M059J (cell line): ENCODE results near the gene KIAA0319L. TPM values are rescaled to one million over a fixed set of nuclear protein-coding genes. Genes with fewer than 3 reads are reported as not detected.
"Not testable (repeated sequence)": the region's sequence is repeated elsewhere in the genome, so short reads cannot be mapped to it uniquely, and the experiment has no call there.

ENCODE experiments used
- DNase-seq: peaks from one replicate; pipeline ENCODE4 v3.0.0-alpha.2; 2012; ENCODE audit warnings: low read depth
- total RNA-seq: library from RNA; depleted of rRNA; stranded (reverse); fragments of >200 nt; shearing (Covaris generic); gene quantifications from 2 replicates; pipeline ENCODE4 v1.2.3, GENCODE V29; 2014; rRNA removed

Gene KIAA0319L
- total RNA-seq = 33.7 and 38.9 TPM in 2 replicates

DNA sequence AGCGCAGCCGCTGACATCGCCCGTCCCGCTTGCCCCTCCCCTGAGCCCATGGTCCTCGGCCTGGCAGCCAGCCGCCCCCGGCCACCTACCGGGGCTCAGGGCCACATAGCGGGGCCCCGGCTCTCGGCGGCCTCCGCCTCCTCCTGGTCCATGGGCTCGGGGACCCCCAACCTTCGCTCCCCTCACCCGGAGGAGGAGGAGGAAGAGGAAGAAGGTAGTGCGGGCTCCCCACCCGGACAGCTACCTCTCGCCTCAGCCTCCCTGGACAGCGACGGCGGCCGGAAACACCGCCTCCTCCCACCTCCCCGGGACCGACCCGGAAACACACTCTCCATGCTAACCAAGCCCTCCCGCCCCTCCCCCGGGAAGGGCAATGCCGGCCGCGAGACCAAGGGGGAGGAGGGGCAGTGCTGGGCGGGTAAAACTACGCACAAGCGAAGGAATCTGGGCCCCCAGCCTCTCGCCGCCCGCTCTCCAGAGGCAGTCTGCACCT is at the start of gene KIAA0319L:
Gene KIAA0319L (minus strand): TSS at position 286 of the 493 bp plus-strand sequence. CDS start 2,912 bp downstream, outside the sequence.
- DNase-seq = peak; percentile 87

DNA sequence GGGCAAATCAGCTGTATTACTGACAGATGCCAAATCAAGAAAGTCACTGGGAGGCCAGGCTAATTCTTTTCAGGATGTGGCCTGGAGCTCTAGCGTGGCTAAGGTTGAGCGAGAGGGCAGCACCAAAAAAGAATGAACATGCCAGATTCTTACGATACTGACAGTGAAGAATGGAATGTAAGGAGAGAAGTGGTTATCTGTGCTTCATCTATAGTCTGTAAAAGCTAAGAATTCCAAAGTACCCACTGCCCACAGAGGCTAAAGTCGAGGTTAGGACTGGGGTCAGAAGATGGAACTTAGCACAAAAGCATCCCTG is 48.6 kb upstream of the KIAA0319L start:
- peak; percentile 90 for DNase-seq

DNA sequence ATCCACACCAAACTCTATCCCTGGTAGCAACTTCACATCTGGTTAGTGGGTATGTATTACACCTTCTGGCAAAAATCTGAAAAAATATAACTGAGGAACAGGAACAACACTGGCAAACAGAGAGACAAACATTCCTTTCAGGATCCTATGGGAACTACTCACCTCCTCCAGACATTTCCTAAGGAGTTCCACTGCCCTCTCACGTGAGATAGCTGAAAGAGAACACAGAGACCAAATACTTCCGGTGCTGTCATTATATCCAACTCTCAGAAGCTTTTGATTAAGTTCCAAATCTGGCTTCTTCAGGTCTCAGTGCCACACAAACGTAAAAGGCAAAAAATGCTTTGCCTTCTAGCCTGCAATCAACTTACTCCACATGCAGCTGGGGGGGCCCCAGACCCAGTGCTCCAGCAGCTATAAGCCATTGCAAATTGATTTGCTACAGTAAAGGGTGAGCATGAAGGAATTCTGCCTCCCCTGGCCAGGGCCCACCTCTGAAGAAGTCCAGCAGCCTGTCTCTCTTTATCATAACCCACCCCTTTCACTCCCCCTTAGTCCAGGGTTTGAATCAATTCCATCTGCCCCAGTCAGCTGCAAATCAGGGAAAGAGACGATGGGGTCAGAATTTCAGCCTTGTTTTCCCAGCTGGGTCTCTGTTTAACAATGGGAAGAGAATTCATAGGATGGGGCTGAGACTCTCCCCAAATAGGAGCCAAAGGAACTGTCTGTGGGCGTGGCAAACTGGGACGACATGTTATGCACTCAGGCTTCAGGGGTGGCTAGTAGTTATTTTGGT is 48.1 kb upstream of the KIAA0319L start:
- no peak for DNase-seq

DNA sequence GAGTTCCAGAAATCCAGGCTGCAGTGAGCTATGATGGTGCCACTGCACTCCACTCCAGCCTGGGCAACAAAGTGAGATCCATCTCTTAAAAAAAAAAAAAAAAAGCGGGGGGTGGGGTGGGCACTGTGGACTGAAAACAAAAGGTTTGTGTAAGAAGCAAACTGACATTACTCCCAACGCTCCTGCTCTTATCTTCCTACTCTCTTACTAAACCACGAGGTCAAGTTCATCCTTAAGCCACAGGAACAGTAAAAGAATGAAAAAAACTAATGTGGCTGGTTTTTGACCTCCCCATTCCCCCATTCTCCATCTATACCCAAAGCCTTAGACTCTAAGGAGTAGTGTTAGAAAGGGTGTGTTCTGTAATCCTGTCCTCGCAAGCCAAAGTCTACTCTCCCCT is 46.7 kb upstream of the KIAA0319L start:
- peak; percentile 40 for DNase-seq

DNA sequence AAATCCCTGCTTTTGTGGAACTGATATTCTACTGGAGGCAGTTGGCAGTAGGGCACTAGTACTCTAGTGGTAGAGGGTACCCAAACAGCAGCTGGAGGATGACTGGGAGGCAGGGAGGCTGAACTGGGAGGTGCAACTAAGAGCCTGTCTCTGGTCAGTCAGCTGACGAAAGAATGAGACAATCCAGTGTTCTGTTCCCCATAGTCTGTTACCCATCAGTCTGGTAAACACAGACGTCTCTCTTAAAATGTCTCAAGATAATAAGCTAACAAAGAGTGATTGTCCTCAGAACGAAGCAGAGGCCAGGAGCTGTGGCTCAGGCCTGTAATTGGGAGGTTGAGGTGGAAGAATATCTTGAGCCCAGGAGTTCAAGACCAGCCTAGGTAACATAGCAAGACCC is 46.3 kb upstream of the KIAA0319L start:
- no peak for DNase-seq

DNA sequence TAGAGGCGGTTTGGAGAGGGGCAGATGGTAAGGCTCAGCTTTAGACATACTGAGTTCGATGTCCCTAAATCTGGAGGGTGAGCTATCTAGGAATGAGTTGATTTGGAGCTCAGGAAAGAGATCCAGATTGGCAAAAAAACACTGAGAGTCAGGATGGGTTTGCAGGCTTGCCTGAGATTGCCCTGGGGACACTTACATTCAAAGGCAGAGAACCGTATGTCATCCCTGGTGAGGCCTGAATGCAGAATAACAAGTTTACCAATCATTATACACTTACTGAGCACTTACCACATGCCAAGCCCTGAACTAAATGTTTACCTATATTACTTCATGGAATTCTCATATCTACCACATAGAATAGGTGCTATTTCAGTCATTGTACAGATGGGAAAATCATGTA is 43.4 kb upstream of the KIAA0319L start:
- no peak for DNase-seq

DNA sequence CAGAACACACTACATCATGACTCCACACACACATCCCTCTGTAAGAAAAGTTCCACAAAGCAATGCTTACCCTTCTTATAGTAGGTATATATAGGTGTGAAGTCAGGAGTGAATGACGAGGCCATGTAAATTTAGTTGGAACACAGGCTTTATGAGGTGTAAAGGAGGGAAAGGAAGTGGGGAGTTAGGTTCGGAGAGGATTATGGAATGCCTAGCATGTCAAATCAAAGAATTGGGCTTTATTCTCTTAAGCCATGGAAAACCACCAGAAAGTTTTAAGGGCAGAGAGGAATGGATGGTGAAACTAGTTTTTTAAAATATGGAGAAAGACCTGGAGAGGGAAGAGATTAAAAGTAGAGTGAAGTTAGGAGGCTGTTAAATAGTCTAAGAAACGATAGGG is 42.2 kb upstream of the KIAA0319L start:
- DNase-seq = no peak

DNA sequence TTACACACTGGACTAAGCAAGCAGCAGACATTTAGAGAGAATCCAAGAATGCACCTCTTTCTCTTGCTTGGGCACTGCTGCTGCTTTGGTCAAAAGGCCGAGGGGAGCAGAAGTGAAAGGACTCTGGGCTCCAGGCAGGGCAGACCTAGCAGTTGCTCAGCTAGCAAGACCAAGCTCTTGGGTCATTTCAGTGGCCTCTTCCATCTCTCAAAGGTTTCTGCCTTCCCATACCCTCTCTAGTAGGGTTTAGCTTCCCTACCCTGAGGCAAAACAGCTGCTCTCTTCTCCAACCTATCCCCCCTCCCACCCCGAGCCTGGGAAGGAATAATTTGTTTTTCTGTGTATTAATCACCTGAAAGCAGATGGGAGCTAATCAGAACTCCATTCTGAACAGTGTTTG is 41.7 kb upstream of the KIAA0319L start:
- no peak for DNase-seq

DNA sequence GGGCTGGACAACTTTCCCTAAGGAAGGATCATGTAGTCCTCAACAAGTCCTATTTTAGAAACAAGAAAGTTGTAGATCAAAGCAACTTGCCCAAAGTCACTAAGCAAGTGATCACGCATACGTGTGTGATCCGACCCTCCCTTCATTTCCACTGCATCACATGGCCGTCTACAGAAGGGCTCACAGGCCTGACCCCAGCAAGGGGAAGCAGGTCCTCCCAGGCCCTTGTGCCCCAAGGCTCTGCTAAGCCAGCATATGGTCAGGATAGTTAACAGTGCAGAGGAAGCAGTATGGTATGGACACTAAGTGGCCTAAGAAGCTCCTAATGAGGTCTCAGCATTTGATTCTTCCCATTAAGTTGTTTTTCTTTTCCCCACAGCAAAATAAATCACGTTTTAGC is 40.7 kb upstream of the KIAA0319L start:
- no peak for DNase-seq

DNA sequence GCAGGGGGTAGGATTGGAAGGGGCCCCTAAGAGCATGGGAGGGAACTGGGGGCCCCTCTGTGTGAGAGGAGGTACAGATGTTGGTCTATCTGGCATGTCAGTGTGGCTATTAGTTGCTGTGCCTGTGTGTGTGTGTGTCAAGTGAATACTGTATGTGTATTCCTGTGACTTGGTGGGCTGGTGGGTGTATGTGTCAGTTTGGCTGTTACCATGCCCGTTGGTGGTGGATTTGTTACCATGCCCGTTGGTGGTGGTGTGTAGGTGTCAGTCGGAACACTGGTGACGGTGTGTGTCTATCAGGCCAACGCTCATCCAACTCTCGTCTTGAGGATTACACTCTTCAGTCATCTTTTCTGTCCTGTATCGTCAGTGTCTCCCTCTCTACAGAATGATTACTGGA is 38.5 kb upstream of the KIAA0319L start:
- DNase-seq = no peak

DNA sequence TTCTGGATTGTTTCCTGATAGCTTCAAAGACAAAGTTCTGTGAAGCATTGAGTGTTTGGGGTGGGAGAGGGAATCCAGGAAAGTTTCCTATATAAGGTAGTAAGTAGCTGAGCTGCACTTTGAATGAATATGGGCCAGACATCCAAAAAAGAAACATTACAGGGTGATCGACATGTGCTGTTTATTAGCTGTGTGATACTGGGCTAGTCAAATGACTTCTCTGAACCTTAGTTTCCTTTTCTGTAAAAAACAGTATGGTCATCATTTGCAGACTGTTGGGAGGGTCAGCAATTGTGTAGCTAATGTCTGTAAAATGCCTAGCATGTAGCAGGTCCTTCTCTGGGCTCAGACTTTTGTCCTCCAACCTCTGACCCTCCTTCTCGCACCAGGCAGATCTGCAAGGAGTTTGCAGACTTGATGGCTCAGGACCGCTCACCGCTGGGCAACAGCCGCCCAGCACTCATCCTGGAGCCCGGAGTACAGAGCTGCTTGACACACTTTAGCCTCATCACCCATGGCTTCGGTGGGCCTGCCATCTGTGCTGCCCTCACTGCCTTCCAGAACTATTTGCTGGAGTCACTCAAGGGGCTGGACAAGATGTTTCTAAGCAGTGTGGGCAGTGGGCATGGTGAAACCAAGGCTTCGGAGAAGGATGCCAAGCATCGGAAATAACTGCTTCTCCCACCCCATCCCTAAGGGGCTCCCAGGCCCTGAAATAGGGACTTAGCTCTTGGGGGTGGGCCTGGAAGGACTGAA is 37.0 kb upstream of the KIAA0319L start:
- no peak for DNase-seq

DNA sequence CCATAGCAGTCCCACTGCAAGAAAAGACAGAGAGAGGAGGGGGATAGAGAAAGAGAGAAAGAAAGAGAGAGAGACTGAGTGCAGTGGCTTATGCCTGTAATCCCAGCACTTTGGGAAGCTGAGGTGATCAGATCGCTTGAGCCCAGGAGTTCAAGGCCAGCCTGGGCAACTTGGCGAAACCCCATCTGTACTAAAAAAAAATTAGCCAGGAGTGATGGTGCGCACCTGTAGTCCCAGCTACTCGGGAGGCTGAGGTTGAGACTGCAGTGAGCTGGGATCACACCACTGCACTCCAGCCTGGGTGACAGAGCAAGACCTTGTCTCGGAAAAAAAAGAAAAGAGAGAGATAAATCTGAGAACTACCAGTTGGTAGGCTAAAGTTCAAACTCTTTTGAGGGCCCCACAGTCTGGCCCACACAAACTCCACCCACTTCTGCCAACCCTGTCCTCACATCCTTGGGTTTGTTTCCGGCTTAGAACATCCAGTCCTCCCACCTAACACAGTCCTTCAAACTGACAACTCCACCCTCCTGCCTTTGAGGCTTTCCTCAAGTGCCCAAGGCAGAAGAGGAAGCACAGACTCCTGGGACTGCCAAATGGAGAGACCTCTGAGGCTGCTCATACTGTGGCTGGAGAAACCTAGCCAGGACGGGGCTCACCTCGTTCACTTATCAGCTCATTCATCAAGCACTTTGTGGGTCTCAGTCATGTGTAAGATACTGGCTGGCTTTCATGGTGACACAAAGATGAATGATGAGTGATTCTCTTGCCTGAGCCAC is 36.0 kb upstream of the KIAA0319L start:
- DNase-seq = peak; percentile 58

DNA sequence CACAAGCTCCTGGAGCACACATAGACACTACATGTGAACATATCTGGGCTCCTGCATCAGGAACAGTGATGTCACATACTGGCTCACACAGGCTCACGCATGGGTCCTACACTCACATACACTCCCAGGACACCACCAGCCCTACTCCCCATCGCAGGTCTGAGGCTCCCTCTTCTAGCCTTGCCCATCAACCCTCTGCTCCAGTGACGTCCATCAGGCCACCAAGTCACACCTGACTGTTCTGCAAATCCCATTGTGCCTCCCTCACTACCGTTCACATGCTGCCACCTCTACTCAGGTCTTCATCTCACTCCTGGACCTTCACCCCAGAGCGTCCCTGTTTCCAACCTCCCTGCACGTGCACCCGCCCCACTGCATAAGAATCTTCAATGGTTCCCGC is 34.0 kb upstream of the KIAA0319L start:
- no peak for DNase-seq

DNA sequence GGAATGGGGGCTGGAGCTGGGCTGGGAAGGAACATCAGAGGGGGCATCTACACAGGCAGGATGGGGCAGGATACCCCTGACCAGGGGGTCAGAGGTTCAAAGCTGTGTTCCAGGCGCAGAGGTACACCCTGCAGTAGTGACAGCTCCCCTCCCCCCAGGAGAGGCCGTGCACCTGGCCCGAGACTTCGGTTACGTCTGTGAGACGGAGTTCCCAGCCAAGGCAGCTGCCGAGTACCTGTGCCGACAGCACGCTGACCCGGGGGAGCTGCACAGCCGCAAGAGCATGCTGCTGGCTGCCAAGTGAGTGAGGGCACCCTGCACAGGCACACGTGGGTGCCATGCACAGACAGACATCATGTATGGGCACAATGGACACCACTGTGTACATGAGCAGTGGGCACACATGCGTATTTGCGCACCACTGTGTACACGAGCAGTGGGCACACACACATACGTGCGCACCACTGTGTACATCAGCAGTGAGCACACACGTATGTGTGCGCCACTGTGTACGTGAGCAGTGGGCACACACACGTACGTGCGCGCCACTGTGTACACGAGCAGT is 33.4 kb upstream of the KIAA0319L start:
- DNase-seq = no peak

DNA sequence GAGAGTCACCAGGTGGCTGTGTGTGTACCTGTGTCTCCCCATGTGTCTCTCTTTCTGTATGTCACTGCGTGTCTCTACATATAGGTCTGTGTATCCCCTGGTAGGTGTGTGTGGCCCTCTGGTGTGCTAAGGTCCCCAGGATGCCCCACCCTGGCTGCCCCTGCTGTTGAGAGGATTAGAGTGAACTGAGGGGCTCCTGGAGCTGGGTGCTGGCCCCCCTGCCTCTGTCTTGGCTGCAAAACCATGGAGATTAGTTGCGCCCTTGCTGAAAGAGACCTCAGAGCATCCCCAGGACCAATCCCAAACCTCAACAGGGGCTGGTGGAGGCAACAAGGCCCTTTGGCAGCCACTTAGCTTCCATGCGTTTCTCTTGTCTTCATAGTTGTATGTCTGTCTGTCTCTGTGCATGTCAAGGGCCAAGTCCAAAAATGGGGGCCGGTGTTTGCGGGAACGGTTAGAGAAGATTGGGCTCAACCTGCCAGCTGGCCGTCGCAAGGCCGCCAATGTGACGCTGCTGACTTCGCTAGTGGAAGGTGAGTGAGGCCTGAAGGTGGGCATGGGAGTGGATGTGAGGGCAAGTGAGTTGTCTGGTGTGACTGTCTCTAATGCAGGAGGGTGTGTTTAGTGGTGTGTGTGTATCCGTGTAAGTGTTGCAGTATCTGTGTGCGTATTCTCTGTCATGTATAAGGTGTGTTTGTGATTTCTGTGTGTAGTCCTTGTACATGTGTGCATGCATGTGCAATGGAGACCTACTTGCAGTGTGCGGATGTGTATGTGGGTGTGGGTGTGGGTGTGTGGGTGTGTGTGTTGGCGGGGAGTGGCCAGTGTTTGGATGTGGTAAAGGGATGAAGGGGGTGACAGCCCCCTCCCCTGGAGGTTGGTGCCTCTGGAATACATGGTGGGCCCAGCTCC is 32.6 kb upstream of the KIAA0319L start:
- DNase-seq = no peak

DNA sequence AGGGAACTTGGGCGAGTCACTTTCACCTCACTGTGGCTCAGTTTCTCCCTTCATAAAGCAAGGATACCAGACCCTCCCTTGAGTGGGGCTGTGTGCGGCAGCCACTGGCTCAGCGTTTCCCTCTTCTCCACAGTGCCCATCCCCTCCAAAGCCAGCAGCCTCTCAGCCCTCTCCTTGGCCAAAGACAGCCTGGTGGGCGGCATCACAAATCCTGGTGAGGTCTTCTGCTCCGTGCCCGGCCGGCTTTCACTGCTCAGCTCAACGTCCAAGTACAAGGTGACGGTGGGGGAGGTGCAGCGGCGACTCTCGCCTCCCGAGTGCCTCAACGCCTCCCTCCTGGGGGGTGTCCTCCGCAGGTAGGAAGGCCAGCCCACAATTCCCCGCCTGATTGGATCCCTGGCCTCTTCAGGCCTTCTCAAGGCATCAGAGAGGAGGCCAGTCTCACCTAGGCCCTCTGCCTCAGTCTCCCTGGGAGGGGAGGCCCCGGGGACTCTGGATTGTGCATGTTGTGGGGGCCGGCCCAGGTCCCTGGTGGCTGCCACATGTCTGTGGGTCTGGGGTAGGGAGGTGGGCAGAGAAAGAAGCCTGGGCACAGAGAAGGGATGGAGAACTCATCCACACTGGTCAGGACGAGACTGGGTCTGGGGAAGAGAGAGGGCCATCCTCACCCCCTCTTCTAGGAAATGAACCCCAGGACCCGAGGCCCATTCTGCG is 31.2 kb upstream of the KIAA0319L start:
- DNase-seq = no peak

DNA sequence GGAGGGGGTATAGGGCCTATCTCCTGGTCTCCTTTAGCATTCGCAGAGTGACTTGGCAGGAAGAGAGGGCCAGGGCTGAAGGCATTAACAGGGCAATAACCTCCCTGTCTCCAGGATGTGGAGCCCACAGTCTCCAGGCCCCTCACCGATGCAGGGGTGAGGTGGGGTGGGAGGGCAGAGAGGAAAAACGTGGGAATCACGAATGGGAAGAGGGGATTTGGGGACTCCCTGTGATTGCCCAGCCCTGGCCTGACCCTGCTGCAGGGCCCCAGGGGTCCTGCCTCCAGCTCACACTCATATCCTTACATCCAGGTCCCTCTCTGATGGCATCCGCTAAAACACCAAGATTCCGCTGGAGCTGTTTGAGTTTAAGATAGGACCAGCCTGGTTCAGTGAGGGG is 30.5 kb upstream of the KIAA0319L start:
- DNase-seq = no peak

DNA sequence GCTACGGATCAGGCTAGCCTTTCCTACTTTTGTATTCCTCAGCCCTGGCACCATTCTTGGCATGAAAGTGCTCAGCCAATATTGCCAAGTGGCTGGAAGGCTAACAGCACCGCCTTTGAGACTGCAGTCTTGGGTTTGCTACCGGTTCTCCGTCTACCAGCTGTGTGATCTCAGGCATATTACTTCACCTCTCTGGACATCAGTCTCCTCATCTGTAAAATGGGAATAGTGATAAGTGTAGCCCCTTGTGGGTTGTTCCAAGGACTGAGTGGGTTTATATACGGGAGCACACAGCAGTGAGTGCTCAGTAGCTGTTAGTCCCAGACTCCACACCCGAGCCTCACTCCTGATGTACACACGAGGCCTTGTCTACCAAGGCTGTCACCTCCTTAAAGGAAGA is 29.6 kb upstream of the KIAA0319L start:
- no peak for DNase-seq

DNA sequence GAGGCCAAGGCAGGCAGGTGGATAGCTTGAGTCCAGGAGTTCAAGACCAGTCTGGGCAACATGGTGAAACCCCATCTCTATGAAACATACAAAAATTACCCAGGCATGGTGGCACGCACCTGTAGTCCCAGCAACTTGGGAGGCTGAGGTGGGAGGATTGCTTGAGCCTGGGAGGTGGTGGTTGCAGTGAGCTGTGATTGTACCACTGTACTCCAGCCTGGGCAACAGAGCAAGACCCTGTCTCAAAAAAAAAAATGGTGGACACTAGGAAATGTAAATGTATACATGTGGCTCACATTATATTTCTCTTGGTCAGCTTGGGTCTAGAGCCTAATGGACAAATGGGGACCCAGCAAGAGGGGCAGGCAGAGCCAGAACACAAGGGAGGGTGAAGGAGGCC is 28.6 kb upstream of the KIAA0319L start:
- not testable (repeated sequence) for DNase-seq

DNA sequence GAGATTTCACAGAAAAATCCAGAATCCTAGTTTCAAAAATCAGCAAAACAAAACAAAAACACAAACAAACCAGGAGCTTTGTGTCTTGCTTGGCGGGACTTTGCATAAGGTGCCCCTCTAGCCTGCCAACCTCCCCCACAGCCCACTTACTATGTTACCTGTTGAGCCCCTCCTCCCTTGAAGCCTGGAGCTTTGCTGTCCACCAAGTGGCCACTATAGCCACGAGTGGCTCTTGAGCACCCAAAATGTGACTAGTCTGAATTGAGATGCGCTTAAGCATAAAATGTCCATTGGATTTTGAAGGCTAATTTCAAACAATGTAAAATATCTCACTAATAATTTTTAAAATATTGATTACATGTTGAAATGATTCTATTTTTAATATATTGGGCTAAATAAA is 28.1 kb upstream of the KIAA0319L start:
- DNase-seq = no peak
